Measurements from ENCODE around the gene CTSW. TPM values are rescaled to one million over a fixed set of nuclear protein-coding genes. Genes with fewer than 3 reads are reported as not detected.

The CTSW gene
- polyA plus RNA-seq, 1 of the 3 experiments (the other 2 are of a cell fraction): 0.49 TPM

DNA sequence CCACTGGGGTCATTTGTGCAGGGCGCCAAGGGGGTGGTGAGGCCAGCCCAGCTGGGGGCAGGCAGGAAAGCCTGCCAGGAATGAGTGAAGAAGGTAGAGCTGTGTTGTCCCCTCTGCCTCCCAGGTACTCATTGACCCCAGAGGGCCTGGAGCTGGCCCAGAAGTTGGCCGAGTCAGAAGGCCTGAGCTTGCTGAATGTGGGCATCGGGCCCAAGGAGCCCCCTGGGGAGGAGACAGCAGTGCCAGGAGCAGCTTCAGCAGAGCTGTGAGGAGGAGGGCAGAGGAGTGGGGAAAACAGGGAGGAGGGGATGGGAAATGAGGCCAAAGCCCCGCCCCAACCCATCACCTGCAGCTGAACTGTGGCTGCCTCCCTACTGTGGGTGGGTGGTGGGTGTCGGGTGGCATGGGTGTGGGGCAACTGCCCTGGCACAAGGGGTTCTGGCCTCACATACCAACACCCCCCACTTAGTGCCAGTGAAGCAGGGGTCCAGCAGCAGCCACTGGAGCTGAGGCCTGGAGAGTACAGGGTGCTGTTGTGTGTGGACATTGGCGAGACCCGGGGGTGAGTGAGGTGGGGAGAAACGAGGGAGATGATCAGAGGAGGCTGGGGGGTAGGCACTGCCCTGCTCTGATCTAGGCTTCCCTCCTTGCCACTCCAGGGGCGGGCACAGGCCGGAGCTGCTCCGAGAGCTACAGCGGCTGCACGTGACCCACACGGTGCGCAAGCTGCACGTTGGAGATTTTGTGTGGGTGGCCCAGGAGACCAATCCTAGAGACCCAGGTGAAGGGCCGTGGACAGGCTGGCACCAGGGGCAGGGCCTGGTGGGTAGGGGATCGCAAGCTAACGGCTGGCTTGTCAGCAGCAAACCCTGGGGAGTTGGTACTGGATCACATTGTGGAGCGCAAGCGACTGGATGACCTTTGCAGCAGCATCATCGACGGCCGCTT is 16.4 kb upstream of the CTSW start:
- Histone ChIP-seq H3K36me3 (replicated peaks in 1 of 2; ENCODE audit: control insufficient read depth in 1 of 2, insufficient read depth in 2 of 2, low read length in 1 of 2) (peaks cover 37 to 64% of the 10 kb centered on the region in 2 experiments), H3K4me3 (ENCODE audit: low read depth in 2 of 2, low read length in 1 of 2) (no peak overlapping the region), H2AFZ (ENCODE audit: low read depth) (no peak overlapping the region), H3K79me2 (ENCODE audit: insufficient read depth) (peaks cover 45% of the 10 kb centered on the region), H4K20me1 (ENCODE audit: insufficient read depth) (no peaks in the 10 kb centered on the region; the same call in 1 of the 2 replicates), H3K9me3 (no peaks in the 10 kb centered on the region), H3K9me2 (no peaks in the 10 kb centered on the region), H3K27me3 (ENCODE audit: insufficient read depth) (no peaks in the 10 kb centered on the region), H3K4me1 (ENCODE audit: control insufficient read depth in 1 of 2, insufficient read depth in 2 of 2, low read depth in 1 of 2, low read length in 1 of 2) (peaks cover 10 to 21% of the 10 kb centered on the region in 2 experiments), H3F3A (replicated peaks; ENCODE audit: insufficient read depth) (peaks cover 54% of the 10 kb centered on the region), H3K4me2 (no peak overlapping the region), H3K27ac (ENCODE audit: low read depth in 2 of 2, low read length in 1 of 2) (no peak overlapping the region), H3K9ac (no peak overlapping the region)
- POLR2A ChIA-PET: interaction anchor here (1.3 to 1.6 kb wide), 3 partner anchors 9 to 25 kb away, joined by 3 to 11 read pairs (median 3); partner anchors contain the start of genes EFEMP2 and FIBP
- DNase-seq: no peak
- CTCF ChIA-PET: interaction anchor here (5.7 to 18.4 kb wide), 2 partner anchors 8 to 22 kb away, joined by 89 to 374 read pairs; partner anchors contain the start of genes CCDC85B, CTSW, EFEMP2 and FIBP
- 85% methylated on average over 8 of the region's 24 CpGs for WGBS (ENCODE audit: low lambda C conversion rate)
- TF ChIP-seq JUND (IDR thresholded peaks at IDR 0.05) (no peak), FOSL2 (IDR thresholded peaks at IDR 0.05; ENCODE audit: borderline replicate concordance, low read depth) (no peak), NFIC (IDR thresholded peaks at IDR 0.05; ENCODE audit: borderline replicate concordance) (no peak), ELF1 (IDR thresholded peaks at IDR 0.05) (no peak)
- TF ChIP-seq, protein P1, sequence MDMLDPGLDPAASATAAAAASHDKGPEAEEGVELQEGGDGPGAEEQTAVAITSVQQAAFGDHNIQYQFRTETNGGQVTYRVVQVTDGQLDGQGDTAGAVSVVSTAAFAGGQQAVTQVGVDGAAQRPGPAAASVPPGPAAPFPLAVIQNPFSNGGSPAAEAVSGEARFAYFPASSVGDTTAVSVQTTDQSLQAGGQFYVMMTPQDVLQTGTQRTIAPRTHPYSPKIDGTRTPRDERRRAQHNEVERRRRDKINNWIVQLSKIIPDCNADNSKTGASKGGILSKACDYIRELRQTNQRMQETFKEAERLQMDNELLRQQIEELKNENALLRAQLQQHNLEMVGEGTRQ (IDR thresholded peaks at IDR 0.05; ENCODE audit: borderline replicate concordance, low read depth, low read length): no peak
- TF ChIP-seq, protein P2, sequence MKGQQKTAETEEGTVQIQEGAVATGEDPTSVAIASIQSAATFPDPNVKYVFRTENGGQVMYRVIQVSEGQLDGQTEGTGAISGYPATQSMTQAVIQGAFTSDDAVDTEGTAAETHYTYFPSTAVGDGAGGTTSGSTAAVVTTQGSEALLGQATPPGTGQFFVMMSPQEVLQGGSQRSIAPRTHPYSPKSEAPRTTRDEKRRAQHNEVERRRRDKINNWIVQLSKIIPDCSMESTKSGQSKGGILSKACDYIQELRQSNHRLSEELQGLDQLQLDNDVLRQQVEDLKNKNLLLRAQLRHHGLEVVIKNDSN (IDR thresholded peaks at IDR 0.05; ENCODE audit: borderline replicate concordance, low read depth): no peak

DNA sequence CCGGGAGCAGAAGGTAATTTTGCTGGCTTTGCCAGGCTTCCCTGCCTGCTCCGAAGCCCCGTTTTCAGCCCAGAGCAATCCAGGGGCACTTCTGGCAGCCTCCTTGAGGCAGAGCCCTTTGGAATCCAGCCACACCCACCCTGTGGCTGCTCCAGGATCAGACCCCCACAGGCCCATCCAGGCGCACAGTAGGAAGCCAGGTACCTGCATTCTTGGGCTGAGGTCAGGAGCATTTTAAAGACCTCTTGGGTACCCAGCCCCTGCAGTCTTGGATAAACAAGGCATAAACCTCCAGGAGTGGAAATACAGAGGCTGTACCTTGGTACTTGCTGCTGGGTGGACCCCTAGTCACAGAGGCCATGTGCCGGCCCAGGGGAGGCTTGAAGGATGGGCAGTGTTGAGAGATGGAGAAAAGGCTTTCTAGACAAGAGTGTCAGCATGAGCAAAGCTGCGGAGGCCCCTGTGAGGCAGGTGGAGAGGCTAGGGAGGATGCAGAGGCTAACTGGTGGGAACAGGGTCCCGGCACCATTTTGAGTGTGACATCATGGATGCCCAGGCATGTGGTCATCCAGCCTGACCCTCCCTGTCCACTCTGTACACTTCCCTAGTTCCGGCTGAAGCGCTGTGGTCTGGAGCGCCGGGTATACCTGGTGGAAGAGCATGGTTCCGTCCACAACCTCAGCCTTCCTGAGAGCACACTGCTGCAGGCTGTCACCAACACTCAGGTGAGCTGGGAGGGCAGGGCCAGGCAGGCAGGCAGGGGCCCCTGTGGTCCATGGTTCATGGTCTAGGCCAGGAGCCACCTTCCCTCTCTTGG is 15.5 kb upstream of the CTSW start:
- POLR2A ChIA-PET: interaction anchor here (1.3 to 1.4 kb wide), 2 partner anchors 8 to 24 kb away, joined by 3 to 11 read pairs; partner anchors contain the start of genes EFEMP2 and FIBP
- H3K9me2 ChIP-seq: no peaks in the 10 kb centered on the region
- H2AFZ ChIP-seq (ENCODE audit: low read depth): no peak overlapping the region
- peaks cover 45% of the 10 kb centered on the region for H3K79me2 ChIP-seq (ENCODE audit: insufficient read depth)
- H3K27me3 ChIP-seq (ENCODE audit: insufficient read depth): no peaks in the 10 kb centered on the region
- no peak overlapping the region for H3K4me3 ChIP-seq (ENCODE audit: low read depth in 2 of 2, low read length in 1 of 2)
- CTCF ChIA-PET: interaction anchor here (5.7 to 18.4 kb wide), 2 partner anchors 7 to 21 kb away, joined by 89 to 374 read pairs; partner anchors contain the start of genes CCDC85B, CTSW, EFEMP2 and FIBP
- no peaks in the 10 kb centered on the region; the same call in 1 of the 2 replicates for H4K20me1 ChIP-seq (ENCODE audit: insufficient read depth)
- H3K36me3 ChIP-seq (replicated peaks in 1 of 2; ENCODE audit: control insufficient read depth in 1 of 2, insufficient read depth in 2 of 2, low read length in 1 of 2): peaks cover 41 to 73% of the 10 kb centered on the region in 2 experiments
- H3F3A ChIP-seq (replicated peaks; ENCODE audit: insufficient read depth): peaks cover 54% of the 10 kb centered on the region
- no peak for TF ChIP-seq MEF2A (IDR thresholded peaks at IDR 0.05; ENCODE audit: borderline replicate concordance, low read depth)
- H3K27ac ChIP-seq (ENCODE audit: low read depth in 2 of 2, low read length in 1 of 2): no peak overlapping the region
- H3K9ac ChIP-seq: no peak overlapping the region
- no peak for DNase-seq
- no peak overlapping the region for H3K4me2 ChIP-seq
- H3K9me3 ChIP-seq: no peaks in the 10 kb centered on the region
- H3K4me1 ChIP-seq (ENCODE audit: control insufficient read depth in 1 of 2, insufficient read depth in 2 of 2, low read depth in 1 of 2, low read length in 1 of 2): peaks cover 10 to 21% of the 10 kb centered on the region in 2 experiments; a peak in 3 of 4 replicates
- 80% methylated on average over 6 of the region's 12 CpGs for WGBS (ENCODE audit: low lambda C conversion rate)

Measured in SK-N-SH (cell line).